ENCODE data around the gene DOK5.

- TF ChIP-seq CTCF (IDR thresholded peaks at IDR 0.05; ENCODE audit: insufficient read depth, low read length, poor library complexity, severe bottlenecking) (no peak), EZH2phosphoT487 (conservative IDR thresholded peaks at IDR 0.05; ENCODE audit: low read length) (no peak)
Measured at GRCh38 chr20:54451171-54451570, 24.2 kb upstream of the DOK5 start.

All from SU-DHL-6 (cell line).